GM19193 (cell line): ENCODE measurements around the gene DISP3.

ENCODE experiments used
- POLR2A ChIP-seq: IDR thresholded peaks from 4 replicates; pipeline ENCODE4 v1.6.1; 2011; ENCODE audit not compliant: insufficient read depth, insufficient read length; ENCODE audit errors: extremely low read depth

Gene DISP3

GRCh38 chr1:11541956-11542355, 63.0 kb downstream of the DISP3 start:
- TF ChIP-seq POLR2A = no peak

- TF ChIP-seq POLR2A = no peak
These were observed 64.4 kb downstream of the DISP3 start for GRCh38 chr1:11543392-11543791.

GRCh38 chr1:11543796-11544195, 64.8 kb downstream of the DISP3 start:
- TF ChIP-seq POLR2A = no peak

GRCh38 chr1:11546456-11546855, 67.5 kb downstream of the DISP3 start:
- no peak for TF ChIP-seq POLR2A

DNA sequence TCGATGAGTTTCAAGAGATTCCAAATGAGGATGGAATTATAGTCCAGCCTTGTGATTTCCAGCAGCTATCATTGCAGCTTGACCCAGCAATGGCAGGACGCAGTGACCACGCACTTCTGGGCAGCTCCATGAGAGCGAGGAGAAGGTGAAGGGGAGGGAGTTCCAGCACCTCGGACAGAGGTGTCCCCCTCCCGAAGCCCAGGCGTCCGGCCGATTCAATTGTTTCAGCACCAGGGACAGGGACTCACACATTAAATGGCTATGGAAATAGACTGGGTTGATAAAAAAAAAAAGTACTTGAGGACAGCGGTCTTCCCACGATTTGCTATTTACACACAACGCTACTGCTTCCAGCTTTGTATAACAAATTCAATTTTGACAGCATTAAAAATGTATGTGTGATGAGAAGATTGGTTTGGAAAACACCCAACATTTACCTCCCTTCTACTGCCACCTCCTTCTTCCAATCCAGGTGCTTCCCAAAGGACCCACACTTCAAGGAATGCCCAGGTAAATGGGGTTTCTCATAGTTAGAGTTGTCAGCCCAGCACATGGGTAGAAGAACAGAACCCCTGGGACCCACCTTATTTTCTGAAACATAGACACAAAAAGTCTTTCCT, 71.8 kb downstream of the DISP3 start:
- no peak for TF ChIP-seq POLR2A

DNA sequence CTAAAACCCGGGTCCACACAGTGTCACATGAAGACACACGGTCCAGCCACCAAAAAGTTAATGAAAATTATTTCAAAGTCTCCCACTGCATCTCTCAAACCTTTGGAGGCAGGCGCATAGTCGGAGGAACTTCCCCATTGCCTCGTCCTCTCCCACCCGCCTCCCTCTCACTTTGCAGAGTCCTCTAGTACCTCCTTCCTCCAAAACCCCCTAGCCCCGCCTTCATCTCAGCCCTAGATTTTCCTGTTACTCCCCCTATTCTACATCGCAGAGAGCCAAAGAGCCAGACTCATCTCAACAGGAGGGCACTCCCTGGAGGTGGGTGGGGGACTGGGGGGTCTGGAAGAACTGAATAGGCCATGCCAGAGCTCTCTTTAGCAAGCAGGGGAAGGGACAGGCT, 79.3 kb downstream of the DISP3 start:
- no peak for TF ChIP-seq POLR2A

GRCh38 chr1:11558871-11559590, 80.1 kb downstream of the DISP3 start:
- no peak for TF ChIP-seq POLR2A

GRCh38 chr1:11559591-11559970, 80.6 kb downstream of the DISP3 start:
- no peak for TF ChIP-seq POLR2A

DNA sequence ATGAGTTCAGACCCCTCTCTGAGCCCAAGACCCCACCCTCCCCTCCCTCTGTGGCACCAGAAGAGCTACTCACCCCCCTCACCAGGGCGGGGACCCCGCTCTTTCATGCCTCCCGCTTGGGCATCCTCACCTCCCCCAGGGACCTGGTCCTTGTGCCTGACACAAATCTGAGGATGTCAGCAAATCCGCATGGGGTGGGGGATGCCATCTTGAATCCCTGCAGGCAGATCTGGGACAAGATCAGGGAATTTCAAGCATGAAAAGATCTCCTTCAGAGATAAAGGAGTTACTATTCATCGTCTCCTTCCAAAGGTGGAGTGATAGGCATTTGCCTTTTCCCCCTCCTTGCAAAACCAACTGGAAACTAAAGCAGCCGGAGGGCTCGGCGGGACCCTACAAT, 81.1 kb downstream of the DISP3 start:
- no peak for TF ChIP-seq POLR2A

DNA sequence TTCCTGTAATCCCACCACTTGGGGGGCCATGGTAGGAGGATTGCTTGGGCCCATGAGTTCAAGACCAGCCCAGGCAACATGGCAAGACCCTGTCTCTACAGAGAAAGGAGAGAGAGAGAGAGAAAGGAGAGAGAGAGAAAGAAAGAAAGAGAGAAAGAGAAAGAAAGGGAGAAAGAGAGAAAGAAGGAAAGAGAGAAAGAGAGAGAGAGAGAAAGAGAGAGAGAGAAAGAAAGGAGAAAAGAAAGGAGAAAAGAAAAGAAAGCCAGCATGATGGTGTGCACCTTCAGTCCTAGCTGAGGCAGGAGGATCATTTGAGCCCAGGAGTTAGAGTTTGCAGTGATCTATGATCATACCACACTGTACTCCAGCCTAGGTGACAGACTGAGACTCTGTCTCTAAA, 82.8 kb downstream of the DISP3 start:
- no peak for TF ChIP-seq POLR2A

DNA sequence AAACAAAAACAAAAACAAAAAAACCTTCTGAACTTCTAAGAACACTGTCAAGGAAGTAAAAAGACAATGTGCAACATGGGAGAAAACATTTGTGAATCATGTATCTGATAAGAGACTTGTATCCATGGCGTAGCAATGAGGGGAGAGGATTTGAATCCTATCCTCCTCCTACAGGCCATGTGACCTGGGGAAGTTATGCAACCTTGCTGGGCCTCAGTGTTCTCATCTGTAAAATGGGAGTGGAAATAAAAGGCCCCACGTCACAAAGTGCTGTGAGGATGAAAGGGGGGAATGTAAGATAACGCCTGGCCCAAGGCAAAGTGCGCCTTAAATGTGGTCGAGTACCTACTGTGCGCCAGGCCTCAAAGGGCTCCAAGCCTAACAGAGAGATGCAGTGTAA, 83.7 kb downstream of the DISP3 start:
- no peak for TF ChIP-seq POLR2A

GRCh38 chr1:11563560-11564069, 84.7 kb downstream of the DISP3 start:
- no peak for TF ChIP-seq POLR2A

GRCh38 chr1:11564237-11564636, 85.3 kb downstream of the DISP3 start:
- no peak for TF ChIP-seq POLR2A

DNA sequence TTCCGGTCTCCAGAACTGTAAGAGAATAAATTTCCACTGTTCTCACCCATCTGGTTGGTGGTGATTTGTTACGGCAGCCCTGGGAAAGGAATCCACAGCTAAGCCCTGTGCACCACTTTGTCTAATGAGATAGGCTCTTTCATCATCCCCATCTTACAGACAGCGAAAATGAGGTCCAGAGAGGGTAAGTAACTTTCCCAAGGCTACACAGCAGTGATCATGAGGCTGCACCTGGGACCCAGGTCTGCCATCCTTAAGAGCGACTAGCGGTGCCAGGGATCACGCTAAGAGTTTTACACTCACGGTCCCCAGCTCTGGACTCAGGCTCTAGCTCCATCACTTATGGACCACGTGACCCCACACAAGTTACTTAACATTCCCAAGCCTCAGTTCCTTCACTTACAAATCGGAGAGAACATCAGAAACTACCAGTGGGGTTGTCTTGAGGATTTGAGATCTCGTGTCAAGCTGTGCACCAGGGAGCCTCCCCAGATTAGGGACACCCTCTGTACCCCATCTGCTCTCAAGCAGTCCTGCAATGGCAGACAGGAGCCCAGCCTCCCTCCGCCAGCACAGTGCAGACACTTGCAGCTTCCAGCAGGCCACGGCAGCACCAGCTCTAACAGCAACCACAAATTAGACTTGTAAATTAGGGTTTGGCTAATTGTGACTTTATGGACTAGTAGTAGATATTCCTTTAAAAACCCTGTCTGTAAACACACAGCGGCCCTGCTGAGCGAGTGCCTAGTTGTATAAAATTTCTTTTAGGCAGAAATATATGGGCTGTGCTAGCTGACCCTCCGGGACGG, 87.3 kb downstream of the DISP3 start:
- no peak for TF ChIP-seq POLR2A

DNA sequence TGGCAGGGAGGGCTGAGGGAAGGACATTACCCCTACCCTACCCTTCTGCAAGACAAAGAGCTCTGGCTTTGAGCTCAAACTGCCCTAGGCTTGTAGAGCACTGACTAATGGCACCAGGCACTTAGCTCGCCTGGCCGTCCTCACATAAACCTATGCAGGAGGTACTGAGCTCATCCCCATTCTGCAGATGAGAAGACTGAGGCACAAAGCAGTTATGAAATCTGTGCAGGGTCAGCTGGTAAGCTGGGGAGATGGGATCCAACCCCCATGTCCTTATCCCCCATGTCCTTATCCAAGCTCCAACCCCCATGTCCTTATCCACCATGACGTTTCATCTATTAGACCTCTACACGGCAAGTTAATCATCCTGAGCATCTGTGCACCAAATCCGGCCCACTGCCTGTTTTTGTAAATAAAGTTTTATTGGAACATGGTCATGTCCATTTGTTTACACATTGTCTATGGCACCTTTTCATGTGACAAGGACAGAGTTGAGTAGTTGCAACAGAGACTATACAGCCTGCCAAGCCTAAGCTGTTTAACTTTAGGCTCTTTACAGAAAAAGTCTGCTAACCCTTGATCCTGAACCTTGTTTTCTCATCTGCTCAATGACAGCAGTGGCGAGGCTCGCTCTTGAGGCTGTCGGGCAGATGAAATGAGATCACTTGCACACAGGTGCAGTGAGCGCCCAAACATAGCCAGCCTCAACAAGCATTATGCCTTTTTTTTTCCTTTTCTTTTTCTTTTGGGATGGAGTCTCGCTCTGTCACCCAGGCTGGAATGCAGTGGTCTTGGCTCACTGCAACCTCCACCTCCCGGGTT, 88.5 kb downstream of the DISP3 start:
- TF ChIP-seq POLR2A = no peak
